ENCODE results near the gene TPP2.

GRCh38 chr13:102584434-102584833, 12.4 kb upstream of the TPP2 start:
- TF ChIP-seq POLR2A (IDR thresholded peaks at IDR 0.05) (no peak), CTCF (IDR thresholded peaks at IDR 0.05) (no peak)
